Head of caudate nucleus (tissue), 42 donors: ENCODE measurements around the gene EID1.

ENCODE experiments used
- DNase-seq, 42 donors: peaks; one replicate each; pipeline versions ENCODE4 v3.0.0 to v3.0.0-alpha.2; 2020 to 2021; ENCODE audit warnings: mixed read lengths in 7 of 42
- intact Hi-C: fragments of 100-400 bp; cut with DNase I; formaldehyde crosslinking; loops from one replicate; pipeline ENCODE4 v1.15.0; 2022

The EID1 gene

DNA sequence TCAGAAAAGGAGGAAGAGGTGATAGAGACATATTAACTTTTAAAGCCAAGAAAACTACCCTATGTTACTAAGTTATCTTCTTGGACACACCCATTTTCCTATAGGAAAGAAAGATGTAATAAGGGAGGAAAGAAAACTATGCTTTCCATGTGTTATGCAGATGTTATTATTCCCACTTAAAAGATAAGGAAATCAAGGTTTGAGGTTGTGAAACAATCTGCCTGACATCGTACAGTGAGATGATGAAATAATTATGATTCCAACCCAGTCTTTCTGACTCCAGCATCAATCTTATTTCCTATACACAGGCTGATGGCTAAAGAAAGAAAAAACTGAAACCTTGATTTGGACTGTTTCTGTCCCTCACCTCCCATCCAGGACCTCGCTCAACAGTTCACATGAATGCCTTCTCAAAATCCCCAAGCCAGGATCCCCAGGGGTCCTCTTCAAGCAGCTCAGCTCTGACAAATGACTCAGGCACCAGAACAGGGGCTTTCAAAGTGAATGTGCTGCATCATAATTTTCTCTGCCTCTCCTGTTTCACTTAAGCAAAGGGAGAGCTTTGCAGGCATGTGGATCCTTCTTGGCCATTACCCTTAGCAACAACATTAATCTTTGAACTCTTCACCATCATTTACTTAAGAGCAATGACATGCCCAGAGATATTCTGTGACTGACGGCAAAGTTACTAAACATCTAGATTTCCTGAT, 12.4 kb upstream of the EID1 start:
- no peak for DNase-seq
- intact Hi-C loops: loop anchor here (10.0 kb wide), 1 partner anchor 1279 kb away; no protein-coding TSS in a partner anchor

DNA sequence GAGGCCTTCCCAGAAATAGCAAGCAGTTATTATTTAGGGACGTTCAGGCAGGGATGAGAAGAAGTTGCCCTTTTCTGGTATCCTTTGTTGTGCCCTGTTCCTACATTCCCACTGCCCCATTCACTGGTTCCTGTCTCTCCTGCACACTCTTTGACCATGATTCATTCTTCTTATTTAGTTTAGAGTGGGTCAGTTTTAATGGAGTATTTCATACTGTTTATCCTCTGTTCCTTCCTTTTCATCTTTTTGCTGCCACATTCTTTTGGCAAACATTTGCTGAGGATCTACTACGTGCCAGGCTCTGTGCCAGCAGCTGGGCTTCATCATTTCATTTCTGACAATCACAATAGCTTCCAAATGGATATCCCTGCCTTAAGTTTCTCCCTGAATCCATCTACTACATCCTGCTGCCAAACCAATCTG, 11.8 kb upstream of the EID1 start:
- intact Hi-C loops: loop anchor here (10.0 kb wide), 1 partner anchor 1279 kb away; no protein-coding TSS in a partner anchor

DNA sequence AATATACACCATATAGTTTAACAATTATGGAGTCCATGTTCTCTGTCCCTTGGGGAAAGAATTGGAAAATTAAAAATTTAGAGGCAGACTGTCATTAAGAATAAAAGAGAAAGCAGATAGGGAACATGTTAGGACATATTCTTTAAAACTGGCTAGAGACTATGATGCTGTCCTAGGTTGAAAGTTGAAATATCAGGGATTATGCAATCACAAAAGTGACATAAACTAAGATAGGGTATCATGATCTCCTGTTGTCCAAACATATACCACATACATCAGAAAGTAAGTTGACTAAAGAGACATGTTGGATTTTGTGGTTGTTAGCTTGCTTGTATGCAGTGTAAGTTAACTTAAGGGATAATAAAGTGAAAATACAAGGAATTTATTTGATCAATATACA, 9.9 kb upstream of the EID1 start:
- intact Hi-C loops: loop anchor here (10.0 kb wide), 1 partner anchor 1277 kb away; no protein-coding TSS in a partner anchor
- DNase-seq: no peak

More for the DNA sequence above, 11.8 kb upstream of the EID1 start:
- DNase-seq: no peak

DNA sequence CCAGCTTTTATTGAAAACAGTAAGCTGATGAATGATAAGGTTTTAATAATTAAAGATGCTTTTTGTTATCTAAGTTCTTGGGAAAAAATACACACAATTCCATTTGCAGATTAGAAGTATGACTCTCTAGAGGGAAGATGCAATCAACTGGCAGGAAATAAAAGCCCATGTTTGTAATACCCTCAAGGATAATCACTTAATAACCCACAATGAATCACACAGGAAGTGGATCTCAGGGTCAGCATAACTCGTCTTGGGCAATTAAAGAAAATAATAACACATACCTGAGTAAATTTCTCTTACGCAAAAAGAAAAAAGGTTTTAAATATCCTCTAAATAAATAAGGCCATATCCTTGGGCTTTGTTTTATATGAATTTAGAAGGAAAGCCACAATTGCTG, 9.4 kb upstream of the EID1 start:
- intact Hi-C loops: loop anchor here (10.0 kb wide), 1 partner anchor 1276 kb away; no protein-coding TSS in a partner anchor
- no peak for DNase-seq

DNA sequence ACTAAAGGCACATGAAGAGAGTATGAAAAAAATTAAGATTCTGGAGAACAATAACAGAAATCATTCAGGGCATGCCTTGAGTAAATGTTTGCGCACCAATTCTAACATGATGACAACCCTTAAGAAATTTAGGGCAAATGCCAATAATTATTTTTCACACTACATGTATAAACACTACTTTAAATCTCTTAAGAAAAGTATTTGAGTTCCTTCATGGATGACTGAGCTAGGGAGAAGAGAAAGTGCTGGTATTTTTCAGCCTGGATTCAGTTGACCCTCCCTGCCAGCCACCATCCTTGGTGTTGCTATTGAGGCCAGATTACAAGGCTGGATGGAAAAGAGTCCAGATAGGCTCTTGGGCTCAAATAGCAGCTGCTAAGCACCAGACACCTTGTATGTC, 8.0 kb upstream of the EID1 start:
- DNase-seq: no peak
- intact Hi-C loops: loop anchor here (10.0 kb wide), 1 partner anchor 1275 kb away; no protein-coding TSS in a partner anchor

DNA sequence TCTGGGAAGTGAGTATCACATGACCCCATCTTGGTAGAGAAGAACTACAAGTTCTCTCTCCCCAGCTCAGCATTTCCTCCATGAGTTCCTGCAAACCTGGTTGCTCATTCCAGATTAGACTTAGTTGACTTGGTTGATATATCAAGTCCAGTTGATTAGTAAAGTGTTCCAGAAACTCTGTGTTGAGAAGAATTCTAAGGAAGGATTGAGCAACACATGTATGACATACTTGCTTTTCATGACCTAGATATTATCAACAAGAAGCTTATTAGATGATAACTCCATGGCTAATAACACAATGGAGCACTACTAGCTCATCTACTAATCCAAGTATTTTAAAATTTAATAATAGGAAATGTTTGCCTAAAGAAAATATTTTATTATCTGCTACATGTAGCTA, 6.4 kb upstream of the EID1 start:
- intact Hi-C loops: no loop called here
- no peak for DNase-seq

DNA sequence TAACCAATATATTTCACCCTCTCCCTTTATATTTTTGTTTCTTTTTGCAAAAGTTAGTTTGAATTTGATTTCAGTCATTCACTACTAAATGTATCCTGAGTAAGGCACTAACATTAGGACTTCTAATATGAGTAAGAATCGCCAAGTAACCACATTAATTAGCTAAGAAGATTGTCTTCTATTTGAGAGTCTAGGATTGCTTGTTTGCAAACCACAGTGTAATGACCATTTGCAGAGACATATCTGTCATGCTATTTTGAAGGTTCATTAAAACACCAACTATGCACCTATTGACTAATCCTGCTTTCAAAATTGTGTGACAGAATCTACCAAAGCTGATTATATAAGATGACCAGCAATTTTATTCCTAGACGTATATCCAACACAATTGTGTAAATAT, 5.3 kb upstream of the EID1 start:
- DNase-seq: no peak
- intact Hi-C loops: no loop called here

DNA sequence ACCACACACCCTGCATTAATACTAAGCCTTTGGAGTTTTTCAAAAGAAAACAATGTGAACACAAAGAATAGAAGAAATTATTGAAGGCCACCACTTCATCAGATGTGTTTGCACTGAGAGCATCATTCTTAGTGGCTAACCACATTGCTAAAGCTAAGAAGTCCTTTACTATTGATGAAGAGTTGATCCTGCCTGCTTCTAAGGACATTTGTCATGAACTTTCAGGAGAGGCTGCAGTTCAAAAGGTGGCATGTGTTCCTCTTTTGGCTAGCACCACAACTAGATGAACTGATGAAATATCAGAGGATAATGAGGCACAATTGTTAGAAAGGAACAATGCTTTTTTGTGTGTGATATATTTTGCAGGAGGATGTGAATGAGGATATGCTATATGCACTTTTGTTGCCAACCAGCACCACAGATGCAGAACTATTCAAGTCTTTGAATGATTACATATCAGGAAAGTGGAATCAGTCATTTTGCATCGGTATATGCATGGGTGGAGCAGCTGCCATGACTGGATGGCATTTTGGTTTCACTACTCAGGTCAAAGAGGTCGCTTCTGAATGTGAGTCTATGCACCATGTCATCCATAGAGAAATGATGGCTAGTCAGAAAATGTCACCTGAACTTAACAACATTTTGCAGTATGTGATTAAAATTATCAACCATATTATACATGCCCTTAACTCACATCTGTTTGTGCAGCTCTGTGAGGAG, 2.5 kb upstream of the EID1 start:
- DNase-seq: no peak
- intact Hi-C loops: loop anchor here (5.0 kb wide), 1 partner anchor 277 kb away; no protein-coding TSS in a partner anchor

DNA sequence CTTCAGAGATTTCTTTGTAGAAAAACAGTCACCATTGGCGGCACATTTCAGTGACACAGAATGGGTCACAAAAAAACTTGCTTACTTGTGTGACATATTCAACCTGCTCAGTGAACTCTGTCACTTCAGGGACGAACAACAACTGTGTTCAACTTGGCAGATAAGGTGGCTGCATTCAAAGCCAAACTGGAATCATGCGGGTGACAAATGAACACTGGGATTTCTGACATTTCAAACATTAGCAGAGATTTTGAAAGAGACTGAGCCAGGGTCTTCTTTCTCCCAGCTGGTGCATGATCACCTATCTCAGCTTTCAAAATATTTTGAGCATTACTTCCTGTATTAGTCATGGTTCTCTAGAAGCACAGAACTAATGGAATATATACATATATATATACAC, 1.9 kb upstream of the EID1 start:
- no peak for DNase-seq
- intact Hi-C loops: loop anchor here (5.0 kb wide), 1 partner anchor 276 kb away; no protein-coding TSS in a partner anchor

DNA sequence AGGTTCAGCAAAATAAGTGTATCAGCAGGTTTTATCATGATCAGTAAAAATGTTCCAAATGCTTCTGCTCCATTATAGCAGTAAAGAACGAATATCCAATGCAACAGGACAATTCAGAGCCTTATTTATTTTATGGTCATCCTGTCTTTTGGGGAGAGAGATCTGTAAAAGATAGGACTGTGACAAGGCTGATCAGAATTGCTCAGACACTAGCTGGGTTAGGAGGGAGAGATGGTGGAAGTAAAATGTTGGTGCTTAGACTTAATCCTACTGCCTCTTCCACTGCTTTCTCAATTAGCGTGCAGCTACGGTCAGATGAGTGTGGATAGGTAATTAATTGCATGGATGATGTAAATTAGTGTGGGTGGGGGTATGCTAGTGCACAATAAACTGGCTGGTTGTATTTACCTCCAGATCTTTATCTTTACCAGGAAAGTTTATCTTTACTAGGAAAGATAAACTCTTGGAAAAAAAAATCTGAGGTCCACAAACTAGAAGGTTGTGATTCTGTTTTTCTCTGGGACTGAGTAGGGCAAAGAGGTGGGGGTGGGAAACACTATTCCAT, 2.2 kb downstream of the EID1 start:
- DNase-seq: no peak
- intact Hi-C loops: no loop called here

DNA sequence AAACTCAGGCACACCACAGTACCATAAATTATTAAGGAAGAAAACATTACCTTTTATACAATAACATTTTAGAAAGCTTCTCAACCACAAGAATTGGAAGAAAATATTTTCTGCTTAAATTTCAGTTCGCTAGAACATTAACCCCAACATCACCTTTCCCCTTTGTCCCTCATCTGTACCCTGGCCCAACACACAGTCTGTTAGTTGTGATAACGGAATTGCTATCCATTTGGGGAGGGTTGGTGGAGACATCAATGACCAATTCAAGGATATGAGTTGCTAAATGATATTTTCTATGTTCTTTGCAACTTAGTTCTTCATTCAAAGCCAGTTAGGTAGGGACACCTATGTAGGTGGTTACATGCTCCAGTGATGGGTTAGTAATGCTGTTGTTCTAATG, 5.8 kb downstream of the EID1 start:
- intact Hi-C loops: no loop called here
- no peak for DNase-seq

DNA sequence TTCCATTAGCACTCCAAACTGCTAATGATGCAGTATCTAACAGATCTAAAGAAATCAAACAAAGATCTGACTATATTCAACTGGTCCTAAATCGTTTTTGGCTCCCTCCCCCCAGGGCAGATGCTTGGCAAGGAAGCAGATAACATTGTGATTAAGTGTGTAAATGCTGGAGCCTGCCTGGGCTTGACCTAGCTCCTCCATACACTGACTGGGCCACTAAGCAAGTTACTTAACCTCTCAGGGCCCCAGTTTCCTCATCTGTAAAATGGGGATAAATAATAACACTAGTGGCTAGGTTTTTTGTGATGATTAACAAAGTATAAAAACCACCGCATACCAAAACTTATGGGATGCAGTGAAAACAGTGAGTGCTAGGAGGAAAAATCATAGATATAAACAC, 9.2 kb downstream of the EID1 start:
- DNase-seq: no peak
- intact Hi-C loops: no loop called here

DNA sequence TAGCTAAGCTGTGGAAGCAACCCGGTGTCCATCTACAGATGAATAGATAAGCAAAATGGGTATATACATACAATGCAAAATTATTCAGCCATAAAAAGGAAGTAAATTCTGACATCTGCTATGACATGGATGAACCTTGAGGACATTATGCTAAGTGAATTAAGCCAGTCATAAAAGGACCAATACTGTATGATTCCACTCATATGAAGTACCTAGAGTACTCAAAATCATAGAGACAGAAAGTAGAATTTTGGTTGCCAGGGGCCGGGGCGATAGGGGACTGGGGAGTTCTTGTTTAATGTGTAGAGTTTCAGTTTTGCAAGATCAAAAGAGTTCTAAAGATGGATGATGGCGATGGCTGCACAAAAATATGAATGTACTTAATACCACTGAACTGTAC, 10.3 kb downstream of the EID1 start:
- intact Hi-C loops: no loop called here
- no peak for DNase-seq

DNA sequence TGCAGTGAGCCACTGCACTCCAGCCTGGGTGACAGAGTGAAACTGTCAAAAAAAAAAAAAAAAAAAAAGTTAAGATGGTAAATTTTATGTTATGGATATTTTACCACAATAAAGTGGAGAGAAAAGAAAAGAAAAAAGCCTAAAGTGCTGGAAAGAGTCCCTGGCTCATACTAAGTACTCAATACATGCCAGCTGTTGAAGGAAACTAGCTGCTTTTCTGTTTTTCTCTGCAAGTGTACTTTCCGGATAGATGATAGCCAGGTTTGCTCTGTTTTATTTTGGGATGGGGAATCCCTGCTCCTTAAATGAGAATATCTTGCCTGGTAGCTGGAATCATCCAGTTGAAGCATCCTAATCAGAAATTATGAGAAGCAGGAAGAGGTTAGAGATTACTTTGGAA, 10.9 kb downstream of the EID1 start:
- intact Hi-C loops: no loop called here
- no peak for DNase-seq

DNA sequence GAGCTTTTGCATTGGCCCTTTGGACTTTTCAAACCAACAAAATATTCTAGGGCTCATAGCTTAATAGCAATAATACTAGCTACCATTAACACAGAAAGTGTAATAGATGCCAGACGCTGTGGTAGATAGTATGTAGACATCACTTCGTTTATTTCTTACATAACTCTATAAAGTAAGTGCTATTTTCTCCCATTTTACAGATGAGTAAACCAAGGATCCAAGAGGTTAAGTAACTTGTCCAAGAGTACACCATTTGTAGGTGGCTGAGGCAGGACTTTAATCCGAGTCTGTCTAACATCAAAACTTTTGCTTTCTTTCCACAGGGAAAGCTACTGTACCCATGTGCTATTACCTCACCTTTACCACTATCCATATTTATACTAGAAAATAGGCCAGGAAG, 12.0 kb downstream of the EID1 start:
- DNase-seq: no peak
- intact Hi-C loops: no loop called here

DNA sequence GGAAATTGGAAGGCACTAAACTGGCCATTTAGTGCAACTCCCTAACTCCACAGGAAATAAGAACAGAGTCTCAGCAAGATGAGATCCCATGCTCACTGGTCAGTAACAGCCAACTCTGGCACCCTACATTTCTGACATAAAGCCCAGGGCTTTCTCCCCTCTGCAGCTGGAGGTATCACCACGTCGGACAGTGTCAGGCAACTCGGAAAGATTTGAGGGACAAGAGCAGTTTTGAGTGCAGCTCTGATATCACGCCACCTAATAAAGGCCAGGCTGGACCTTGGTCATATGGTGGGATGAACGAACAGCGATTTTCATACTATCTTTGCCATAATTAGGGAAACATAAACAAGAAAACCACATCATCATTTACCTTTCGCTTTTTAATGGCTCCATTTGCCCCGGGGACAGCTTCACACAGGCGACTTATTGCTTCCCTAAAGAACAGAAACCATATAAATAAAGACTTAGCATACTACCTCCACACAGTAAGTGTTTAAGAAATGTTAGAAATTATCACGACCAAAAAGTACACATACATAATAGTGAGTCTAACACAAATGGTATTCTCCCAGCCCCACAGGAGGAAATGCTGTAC, 12.5 kb downstream of the EID1 start:
- no peak for DNase-seq

DNA sequence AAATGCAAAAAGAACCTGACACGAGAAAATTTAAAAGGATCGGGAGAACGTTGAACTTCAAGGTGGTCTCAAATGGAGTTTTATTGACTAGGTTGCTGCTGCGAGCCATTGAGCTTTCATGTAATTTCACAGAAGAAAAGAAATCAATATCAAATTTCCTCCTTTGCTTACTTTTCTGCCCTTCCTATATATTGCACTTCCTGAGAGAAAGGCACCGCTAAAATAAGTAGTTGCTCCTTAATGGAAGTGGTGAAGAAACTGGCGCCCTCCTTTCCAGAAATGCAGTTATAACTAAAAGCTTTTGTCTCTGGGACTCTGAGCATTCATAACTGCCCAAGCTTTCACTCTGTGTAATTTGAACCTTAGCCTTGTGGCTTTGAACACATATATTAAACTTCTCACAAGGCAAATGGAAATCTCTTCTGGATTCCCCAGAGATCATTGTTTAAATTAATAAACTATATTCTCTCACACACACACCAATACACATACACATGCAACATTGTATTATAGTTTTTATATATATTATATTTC, 13.4 kb downstream of the EID1 start:
- no peak for DNase-seq
- intact Hi-C loops: no loop called here

More for the DNA sequence above, 12.5 kb downstream of the EID1 start:
- intact Hi-C loops: no loop called here

DNA sequence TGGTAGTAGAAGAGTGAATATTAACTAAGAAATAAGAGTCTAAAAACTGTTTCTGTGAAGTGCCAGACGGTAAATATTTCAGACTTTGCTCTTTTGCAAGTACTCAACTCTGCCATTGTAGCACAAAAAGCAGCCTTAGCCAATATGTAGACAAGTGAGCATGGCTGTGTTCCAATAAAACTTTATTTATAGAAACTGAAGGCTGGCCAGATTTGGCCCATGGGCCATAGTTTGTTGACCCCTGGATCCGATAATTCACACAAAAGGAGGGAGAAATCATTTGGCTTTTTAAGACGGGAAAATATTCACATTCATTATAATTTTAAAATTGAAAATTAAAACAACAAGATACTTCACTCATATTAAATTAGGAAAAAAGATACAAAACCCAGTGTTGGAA, 15.4 kb downstream of the EID1 start:
- intact Hi-C loops: no loop called here
- no peak for DNase-seq
